22Rv1 (cell line): ENCODE measurements around the gene ABHD12.

ENCODE experiments used
- H3K27ac ChIP-seq: fragments of 450-650 bp; 2 replicates; pipeline ENCODE4 v1.5.1; 2017
- ZFX ChIP-seq: fragments of 450-650 bp; IDR thresholded peaks from 2 replicates; pipeline ENCODE4 v1.6.1; 2017; ENCODE audit warnings: antibody characterized with exemption, borderline replicate concordance
- TF ChIP-seq, protein P1 (sequence below): fragments of 450-650 bp; IDR thresholded peaks from 2 replicates; pipeline ENCODE4 v1.5.1; 2017; ENCODE audit warnings: mild to moderate bottlenecking

ABHD12 gene

DNA sequence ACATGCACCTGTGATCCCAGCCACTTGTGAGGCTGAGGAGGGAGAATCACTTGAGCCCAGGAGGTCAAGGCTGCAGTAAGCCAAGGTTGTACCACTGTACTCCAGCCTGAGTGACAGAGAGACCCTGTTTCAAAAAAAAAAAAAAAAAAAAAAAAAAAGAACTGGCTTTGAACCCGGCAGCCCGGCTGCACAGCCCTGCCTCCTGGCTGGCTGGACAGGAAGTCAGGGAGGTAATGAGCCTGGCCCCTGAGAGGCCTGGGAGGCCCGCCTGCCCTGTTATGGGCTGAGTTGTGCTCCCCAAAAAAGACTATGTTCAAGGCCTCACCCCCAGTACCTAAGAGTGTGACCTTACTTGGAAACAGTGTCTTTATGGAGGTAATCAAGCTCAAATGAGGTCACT, 65.6 kb downstream of the ABHD12 start:
- TF ChIP-seq, protein P1, sequence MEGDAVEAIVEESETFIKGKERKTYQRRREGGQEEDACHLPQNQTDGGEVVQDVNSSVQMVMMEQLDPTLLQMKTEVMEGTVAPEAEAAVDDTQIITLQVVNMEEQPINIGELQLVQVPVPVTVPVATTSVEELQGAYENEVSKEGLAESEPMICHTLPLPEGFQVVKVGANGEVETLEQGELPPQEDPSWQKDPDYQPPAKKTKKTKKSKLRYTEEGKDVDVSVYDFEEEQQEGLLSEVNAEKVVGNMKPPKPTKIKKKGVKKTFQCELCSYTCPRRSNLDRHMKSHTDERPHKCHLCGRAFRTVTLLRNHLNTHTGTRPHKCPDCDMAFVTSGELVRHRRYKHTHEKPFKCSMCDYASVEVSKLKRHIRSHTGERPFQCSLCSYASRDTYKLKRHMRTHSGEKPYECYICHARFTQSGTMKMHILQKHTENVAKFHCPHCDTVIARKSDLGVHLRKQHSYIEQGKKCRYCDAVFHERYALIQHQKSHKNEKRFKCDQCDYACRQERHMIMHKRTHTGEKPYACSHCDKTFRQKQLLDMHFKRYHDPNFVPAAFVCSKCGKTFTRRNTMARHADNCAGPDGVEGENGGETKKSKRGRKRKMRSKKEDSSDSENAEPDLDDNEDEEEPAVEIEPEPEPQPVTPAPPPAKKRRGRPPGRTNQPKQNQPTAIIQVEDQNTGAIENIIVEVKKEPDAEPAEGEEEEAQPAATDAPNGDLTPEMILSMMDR: no peak
- no peak for TF ChIP-seq ZFX
- H3K27ac ChIP-seq: no peak overlapping the region

DNA sequence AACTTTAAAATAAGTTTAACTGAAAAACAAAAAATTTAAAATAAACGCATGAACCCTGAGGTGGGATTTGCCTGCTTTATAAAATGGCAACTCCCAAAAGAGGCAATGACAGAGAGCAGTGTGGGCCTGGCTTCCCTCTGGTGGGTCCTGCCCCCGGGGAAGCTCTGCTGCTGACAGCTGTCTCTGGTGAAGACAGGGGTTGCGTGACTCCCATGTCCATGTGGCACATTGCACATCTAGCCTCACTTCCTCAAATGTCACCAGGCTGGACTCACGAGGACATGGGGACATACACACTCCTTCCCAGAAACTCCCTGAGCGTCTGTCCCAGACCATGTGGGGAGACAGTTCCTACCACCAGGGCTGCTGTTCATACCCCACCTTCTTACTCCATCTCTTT, 66.2 kb downstream of the ABHD12 start:
- no peak overlapping the region for H3K27ac ChIP-seq

DNA sequence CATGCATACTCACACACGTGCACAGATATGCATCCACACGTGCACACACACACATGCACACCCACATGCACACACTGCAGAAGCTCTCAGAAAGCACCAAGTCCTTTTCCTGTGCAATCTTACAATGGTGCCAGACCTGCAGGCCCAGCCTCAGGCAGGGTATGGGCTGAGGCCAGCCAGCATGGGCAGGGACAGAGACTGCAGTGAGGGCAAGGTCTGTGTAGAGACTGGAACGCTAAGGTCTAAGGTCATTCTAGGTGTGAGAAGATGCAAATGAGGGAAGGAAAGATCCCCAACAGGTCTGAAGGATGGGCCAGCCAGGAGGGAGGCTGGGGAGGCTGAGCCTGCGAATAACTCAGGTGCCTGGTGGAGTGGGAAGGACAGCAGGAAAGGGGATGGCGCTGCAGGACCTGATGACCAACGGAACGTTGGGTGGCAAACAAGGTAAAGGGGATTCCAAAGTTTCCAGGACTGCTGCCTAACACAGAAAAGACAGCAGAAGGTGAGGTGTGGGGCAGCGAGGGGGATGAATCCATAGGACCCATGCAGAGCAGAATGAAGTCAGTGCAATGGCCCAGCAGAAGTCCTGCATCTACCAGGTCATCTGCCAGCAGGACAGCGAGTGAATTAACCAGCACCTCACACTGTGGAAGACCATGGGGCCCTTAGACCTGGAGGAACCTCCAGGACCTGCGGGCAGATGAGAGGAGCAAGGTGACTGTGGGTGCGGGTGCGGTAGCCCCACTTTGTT, 67.0 kb downstream of the ABHD12 start:
- H3K27ac ChIP-seq: no peak overlapping the region
- no peak for TF ChIP-seq ZFX
- TF ChIP-seq, protein P1: no peak

More for the DNA sequence above, 66.2 kb downstream of the ABHD12 start:
- TF ChIP-seq, protein P1: no peak
- no peak for TF ChIP-seq ZFX

DNA sequence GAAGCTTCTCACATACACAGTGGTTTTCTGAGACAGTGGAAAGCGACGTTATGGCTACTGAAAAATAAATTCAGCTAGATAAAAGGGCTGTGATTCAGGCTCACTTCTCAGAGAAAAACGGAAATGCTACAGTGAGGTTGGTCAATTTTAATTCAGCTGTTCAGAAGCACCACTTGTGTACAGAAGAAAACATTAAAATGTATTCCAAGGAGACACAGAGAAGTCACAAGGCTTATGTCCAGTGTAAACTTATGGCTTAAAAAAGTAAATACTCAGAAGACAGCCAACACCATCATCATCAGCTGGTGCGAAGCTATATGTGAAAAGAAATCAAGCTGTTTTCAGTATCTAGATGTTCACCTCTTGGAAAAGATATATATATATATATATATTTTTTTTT, 68.6 kb downstream of the ABHD12 start:
- TF ChIP-seq ZFX: no peak
- TF ChIP-seq, protein P1: no peak
- no peak overlapping the region for H3K27ac ChIP-seq

DNA sequence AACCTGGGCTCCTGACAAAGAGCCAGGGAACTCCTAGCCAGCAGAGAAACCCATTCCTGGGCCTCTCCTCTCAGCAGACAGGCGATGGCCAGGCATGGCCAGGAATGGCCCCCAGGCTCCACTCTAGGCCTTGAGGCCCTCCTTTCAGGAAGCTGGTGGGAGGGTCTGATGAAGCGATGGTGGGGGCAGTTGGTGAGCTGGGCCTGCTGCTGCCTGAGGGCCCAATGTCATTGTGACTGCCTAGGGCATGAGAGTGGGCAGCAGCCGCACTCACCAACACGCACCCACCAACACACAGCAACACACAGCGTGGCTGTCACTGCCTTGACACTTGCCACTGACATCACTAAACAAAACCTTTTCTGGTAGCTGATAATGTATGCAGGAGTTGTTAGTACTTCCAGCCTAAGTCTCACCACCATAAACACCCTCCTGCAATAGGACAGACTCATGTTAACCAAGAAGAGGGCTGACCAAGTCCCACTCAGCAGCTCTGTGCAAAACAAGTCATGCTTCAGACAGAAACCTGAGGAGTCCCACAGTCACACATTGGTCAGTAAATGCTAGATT, 69.3 kb downstream of the ABHD12 start:
- no peak overlapping the region for H3K27ac ChIP-seq
- TF ChIP-seq, protein P1: no peak
- TF ChIP-seq ZFX: no peak

DNA sequence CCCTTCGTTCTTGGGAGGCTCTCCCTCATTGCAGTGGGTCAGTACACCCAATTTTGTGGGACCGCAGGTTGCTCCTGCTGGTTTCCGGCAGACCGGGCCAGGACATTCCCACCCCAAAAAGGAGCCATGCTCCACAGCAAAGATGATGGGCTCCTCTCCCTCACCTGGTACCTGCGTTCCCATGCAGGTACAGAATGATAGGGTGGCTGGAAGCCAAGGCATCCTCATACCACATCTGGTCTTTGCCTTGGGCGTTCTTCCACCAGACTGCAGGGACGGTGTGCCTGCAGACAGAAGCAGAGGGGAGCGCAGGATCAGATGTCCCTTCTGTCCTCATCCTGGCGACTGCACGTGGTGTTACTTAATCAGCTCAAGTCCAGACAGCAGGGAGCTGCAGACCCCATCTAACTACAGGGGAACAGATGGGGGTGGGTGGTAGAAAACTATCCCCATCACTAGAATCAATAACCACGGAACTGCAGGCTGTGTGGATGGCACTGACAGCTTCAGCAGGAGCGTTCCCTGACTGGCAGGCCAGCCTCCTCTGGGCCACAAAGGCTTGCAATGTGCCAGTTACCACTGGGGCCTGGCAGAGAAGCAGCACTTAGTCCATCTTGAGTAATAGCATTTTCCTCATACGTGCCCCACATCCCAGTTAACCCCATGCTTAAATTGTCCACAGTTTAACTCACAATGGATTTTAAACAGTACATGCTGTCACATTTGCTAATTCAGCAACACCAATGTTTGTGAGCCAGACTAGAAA, 70.4 kb downstream of the ABHD12 start:
- TF ChIP-seq ZFX: no peak
- TF ChIP-seq, protein P1: no peak
- H3K27ac ChIP-seq: no peak overlapping the region
